Cardiac muscle cell (in vitro differentiated cells and primary cell): ENCODE data around the gene PLEKHH2. TPM values are rescaled to one million over a fixed set of nuclear protein-coding genes. Genes with fewer than 3 reads are reported as not detected.
A peak's percentile ranks its signal among the peaks of the same experiment; 100 is the strongest.

Source experiments
- DNase-seq, 2 donors: peaks; one replicate each; pipeline versions ENCODE4 v3.0.0 to v3.0.0-alpha.2; 2010 to 2017; ENCODE audit warnings: low read depth in 1 of 2, low spot score in 1 of 2
- H3K27ac ChIP-seq: fragments of 200-600 bp; sonication (generic); 2 replicates; pipeline ENCODE4 v1.5.1; 2016
- H3K27me3 ChIP-seq: fragments of 200-600 bp; sonication (generic); 2 replicates; pipeline ENCODE4 v1.6.0; 2016; ENCODE audit warnings: control low read depth
- H3K36me3 ChIP-seq: fragments of 200-600 bp; sonication (generic); 2 replicates; pipeline ENCODE4 v1.5.1; 2016; ENCODE audit warnings: control low read depth
- H3K4me1 ChIP-seq: fragments of 200-600 bp; sonication (generic); 2 replicates; pipeline ENCODE4 v1.8.1; 2017; ENCODE audit warnings: low read depth, mild to moderate bottlenecking, mixed run types
- H3K4me3 ChIP-seq: fragments of 200-600 bp; sonication (generic); 2 replicates; pipeline ENCODE4 v1.5.1; 2016; ENCODE audit warnings: mild to moderate bottlenecking
- H3K9me3 ChIP-seq: fragments of 200-600 bp; sonication (generic); 2 replicates; pipeline ENCODE4 v1.5.1; 2017; ENCODE audit warnings: low read depth, mild to moderate bottlenecking, control low read depth
- CTCF ChIP-seq: IDR thresholded peaks from 2 replicates; pipeline ENCODE4 v1.5.1; 2012; ENCODE audit warnings: low read depth, mild to moderate bottlenecking, low read length
- polyA plus RNA-seq: library from polyadenylated mRNA; unstranded; fragments of >200 nt; fragmentation: Nextera tagmentation; extraction: Ambion mirVana; gene quantifications from 2 replicates; pipeline ENCODE4 v1.2.1, GENCODE V29; 2016
- total RNA-seq: library from RNA; depleted of rRNA; stranded (reverse); fragments of >200 nt; gene quantifications from 2 replicates; pipeline ENCODE4 v1.2.3, GENCODE V29; 2016

PLEKHH2 gene
- total and polyA plus RNA-seq, 2 experiments from 2014 or later: 0.31 to 1.0 TPM

- no peaks in the 10 kb centered on the region for H3K27me3 ChIP-seq
- peak in 1 of 2 donors; percentile 10 for DNase-seq
- H3K9me3 ChIP-seq: no peaks in the 10 kb centered on the region
- peak; percentile 35 for TF ChIP-seq CTCF
- H3K36me3 ChIP-seq: peaks cover 10% of the 10 kb centered on the region
- H3K4me1 ChIP-seq: no peaks in the 10 kb centered on the region
- H3K4me3 ChIP-seq: no peak overlapping the region
- H3K27ac ChIP-seq: no peak overlapping the region
These were observed 161.2 kb downstream of the PLEKHH2 start for GRCh38 chr2:43798300-43798699.

GRCh38 chr2:43800894-43801293, 163.8 kb downstream of the PLEKHH2 start:
- no peaks in the 10 kb centered on the region for H3K4me1 ChIP-seq
- TF ChIP-seq CTCF: no peak
- H3K4me3 ChIP-seq: no peak overlapping the region
- no peaks in the 10 kb centered on the region for H3K9me3 ChIP-seq
- H3K27me3 ChIP-seq: no peaks in the 10 kb centered on the region
- no peak overlapping the region for H3K27ac ChIP-seq
- no peak for DNase-seq
- H3K36me3 ChIP-seq: peaks cover 1% of the 10 kb centered on the region

GRCh38 chr2:43802135-43802534, 165.1 kb downstream of the PLEKHH2 start:
- H3K27me3 ChIP-seq: no peaks in the 10 kb centered on the region
- DNase-seq: no peak
- no peak for TF ChIP-seq CTCF

GRCh38 chr2:43803113-43803512, 166.1 kb downstream of the PLEKHH2 start:
- no peak for TF ChIP-seq CTCF
- no peaks in the 10 kb centered on the region for H3K27me3 ChIP-seq
- H3K4me1 ChIP-seq: no peaks in the 10 kb centered on the region
- DNase-seq: peak in 1 of 2 donors; percentile 16
- H3K36me3 ChIP-seq: no peaks in the 10 kb centered on the region
- H3K9me3 ChIP-seq: no peaks in the 10 kb centered on the region
- no peak overlapping the region for H3K4me3 ChIP-seq
- H3K27ac ChIP-seq: no peak overlapping the region

More at GRCh38 chr2:43802135-43802534, 165.1 kb downstream of the PLEKHH2 start:
- Histone ChIP-seq H3K9me3 (no peaks in the 10 kb centered on the region), H3K4me3 (no peak overlapping the region), H3K27ac (no peak overlapping the region), H3K4me1 (no peaks in the 10 kb centered on the region), H3K36me3 (no peaks in the 10 kb centered on the region)

GRCh38 chr2:43806719-43807031, 169.6 kb downstream of the PLEKHH2 start:
- no peak overlapping the region for H3K4me3 ChIP-seq
- DNase-seq: no peak
- no peak for TF ChIP-seq CTCF
- no peaks in the 10 kb centered on the region for H3K27me3 ChIP-seq
- H3K4me1 ChIP-seq: no peaks in the 10 kb centered on the region
- H3K9me3 ChIP-seq: no peaks in the 10 kb centered on the region
- H3K27ac ChIP-seq: no peak overlapping the region
- H3K36me3 ChIP-seq: no peaks in the 10 kb centered on the region

- Histone ChIP-seq H3K9me3 (no peaks in the 10 kb centered on the region), H3K4me1 (no peaks in the 10 kb centered on the region), H3K36me3 (no peaks in the 10 kb centered on the region), H3K27ac (no peak overlapping the region), H3K4me3 (no peak overlapping the region), H3K27me3 (no peaks in the 10 kb centered on the region)
- no peak for DNase-seq
- no peak for TF ChIP-seq CTCF
These were observed 173.4 kb downstream of the PLEKHH2 start for GRCh38 chr2:43810452-43810851.
